HG02870 (cell line): Measurements from ENCODE around the gene CDT1.

Source experiments
- ATAC-seq: cut with Tn5 transposase; IDR thresholded peaks from one replicate; pipeline ENCODE4 v1.9.1; 2021; ENCODE audit warnings: mild to moderate bottlenecking, moderate library complexity; ENCODE audit not compliant: unreplicated experiment

The CDT1 gene

GRCh38 chr16:88835383-88835782 lies 31.8 kb downstream of the CDT1 start:
- ATAC-seq = no peak

GRCh38 chr16:88835818-88836217 lies 32.2 kb downstream of the CDT1 start:
- no peak for ATAC-seq

GRCh38 chr16:88836791-88837190 lies 33.2 kb downstream of the CDT1 start:
- ATAC-seq = no peak

GRCh38 chr16:88837806-88838205 lies 34.2 kb downstream of the CDT1 start:
- no peak for ATAC-seq

GRCh38 chr16:88838566-88838965 lies 35.0 kb downstream of the CDT1 start:
- ATAC-seq = no peak

- no peak for ATAC-seq
These were observed 35.5 kb downstream of the CDT1 start for GRCh38 chr16:88839026-88839529.

- no peak for ATAC-seq
These were observed 36.4 kb downstream of the CDT1 start for GRCh38 chr16:88839745-88840599.

- ATAC-seq = no peak
These were observed 37.1 kb downstream of the CDT1 start for GRCh38 chr16:88840600-88841215.

- ATAC-seq = no peak
These were observed 38.1 kb downstream of the CDT1 start for GRCh38 chr16:88841521-88842307.

- ATAC-seq = no peak
These were observed 38.7 kb downstream of the CDT1 start for GRCh38 chr16:88842308-88842756.

- ATAC-seq = no peak
These were observed 39.2 kb downstream of the CDT1 start for GRCh38 chr16:88842806-88843205.

- no peak for ATAC-seq
These were observed 39.7 kb downstream of the CDT1 start for GRCh38 chr16:88843256-88843655.

- ATAC-seq = no peak
These were observed 40.9 kb downstream of the CDT1 start for GRCh38 chr16:88844419-88845036.

- no peak for ATAC-seq
These were observed 42.5 kb downstream of the CDT1 start for GRCh38 chr16:88846088-88846487.

GRCh38 chr16:88847654-88848053 lies 44.1 kb downstream of the CDT1 start:
- no peak for ATAC-seq

- no peak for ATAC-seq
These were observed 45.0 kb downstream of the CDT1 start for GRCh38 chr16:88848557-88848956.

- ATAC-seq = no peak
These were observed 47.1 kb downstream of the CDT1 start for GRCh38 chr16:88850531-88851199.

GRCh38 chr16:88851616-88852015 lies 48.0 kb downstream of the CDT1 start:
- ATAC-seq = no peak

GRCh38 chr16:88853325-88853941 lies 49.8 kb downstream of the CDT1 start:
- no peak for ATAC-seq
